K562 (cell line): Measurements from ENCODE around the gene OLR1.

Experiments used
- EWSR1 ChIP-seq: fragments of 450-650 bp; IDR thresholded peaks from 2 replicates; pipeline ENCODE4 v1.6.1; 2018; ENCODE audit warnings: borderline replicate concordance, mild to moderate bottlenecking, low read depth, moderate library complexity; ENCODE audit not compliant: partially characterized antibody
- NCOA4 ChIP-seq: fragments of 450-650 bp; IDR thresholded peaks from 2 replicates; pipeline ENCODE4 v1.6.1; 2018; ENCODE audit warnings: mild to moderate bottlenecking; ENCODE audit not compliant: partially characterized antibody
- POLR2AphosphoS5 ChIP-seq: IDR thresholded peaks from 2 replicates; pipeline ENCODE4 v1.6.1; 2011; ENCODE audit warnings: mild to moderate bottlenecking, low read depth, low read length, moderate library complexity; ENCODE audit not compliant: control insufficient read depth, insufficient read depth
- TF ChIP-seq, protein P1 (sequence below): sonication (generic); formaldehyde crosslinking; IDR thresholded peaks from 2 replicates; pipeline ENCODE4 v1.9.0; 2022; ENCODE audit warnings: mild to moderate bottlenecking, missing genetic modification reagents
- TF ChIP-seq, protein P2 (sequence below), 2 experiments: fragments of 450-650 bp; formaldehyde crosslinking in 1 of 2; IDR thresholded peaks; 2 replicates each; pipeline versions ENCODE4 v1.4.0 to v1.6.1; 2014 to 2020; ENCODE audit warnings: mild to moderate bottlenecking in 2 of 2, borderline replicate concordance in 1 of 2, low read depth in 1 of 2

DNA sequence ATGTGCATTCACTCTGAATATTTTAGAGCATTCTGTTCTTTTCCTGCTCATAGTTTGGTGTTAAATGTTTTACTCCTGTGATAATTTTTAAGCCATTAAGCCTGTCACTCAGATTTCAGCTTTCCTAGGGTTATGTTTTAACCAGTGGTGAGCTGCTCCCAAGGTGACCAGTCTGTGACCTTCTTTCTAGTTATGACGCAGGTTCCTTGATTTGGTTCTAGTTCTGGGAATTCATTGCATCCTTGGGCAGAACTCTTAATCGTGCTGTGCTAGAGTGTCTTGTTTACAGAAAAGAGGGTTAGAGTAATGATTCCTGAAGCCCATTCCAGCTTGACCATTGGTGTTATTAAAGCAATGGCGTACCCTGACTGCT lies 42.9 kb upstream of the OLR1 start:
- TF ChIP-seq POLR2AphosphoS5: no peak
- no peak for TF ChIP-seq EWSR1
- TF ChIP-seq NCOA4: no peak
- TF ChIP-seq, protein P1, sequence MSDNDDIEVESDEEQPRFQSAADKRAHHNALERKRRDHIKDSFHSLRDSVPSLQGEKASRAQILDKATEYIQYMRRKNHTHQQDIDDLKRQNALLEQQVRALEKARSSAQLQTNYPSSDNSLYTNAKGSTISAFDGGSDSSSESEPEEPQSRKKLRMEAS (CRISPR knock-in tag): no peak
- TF ChIP-seq, protein P2, sequence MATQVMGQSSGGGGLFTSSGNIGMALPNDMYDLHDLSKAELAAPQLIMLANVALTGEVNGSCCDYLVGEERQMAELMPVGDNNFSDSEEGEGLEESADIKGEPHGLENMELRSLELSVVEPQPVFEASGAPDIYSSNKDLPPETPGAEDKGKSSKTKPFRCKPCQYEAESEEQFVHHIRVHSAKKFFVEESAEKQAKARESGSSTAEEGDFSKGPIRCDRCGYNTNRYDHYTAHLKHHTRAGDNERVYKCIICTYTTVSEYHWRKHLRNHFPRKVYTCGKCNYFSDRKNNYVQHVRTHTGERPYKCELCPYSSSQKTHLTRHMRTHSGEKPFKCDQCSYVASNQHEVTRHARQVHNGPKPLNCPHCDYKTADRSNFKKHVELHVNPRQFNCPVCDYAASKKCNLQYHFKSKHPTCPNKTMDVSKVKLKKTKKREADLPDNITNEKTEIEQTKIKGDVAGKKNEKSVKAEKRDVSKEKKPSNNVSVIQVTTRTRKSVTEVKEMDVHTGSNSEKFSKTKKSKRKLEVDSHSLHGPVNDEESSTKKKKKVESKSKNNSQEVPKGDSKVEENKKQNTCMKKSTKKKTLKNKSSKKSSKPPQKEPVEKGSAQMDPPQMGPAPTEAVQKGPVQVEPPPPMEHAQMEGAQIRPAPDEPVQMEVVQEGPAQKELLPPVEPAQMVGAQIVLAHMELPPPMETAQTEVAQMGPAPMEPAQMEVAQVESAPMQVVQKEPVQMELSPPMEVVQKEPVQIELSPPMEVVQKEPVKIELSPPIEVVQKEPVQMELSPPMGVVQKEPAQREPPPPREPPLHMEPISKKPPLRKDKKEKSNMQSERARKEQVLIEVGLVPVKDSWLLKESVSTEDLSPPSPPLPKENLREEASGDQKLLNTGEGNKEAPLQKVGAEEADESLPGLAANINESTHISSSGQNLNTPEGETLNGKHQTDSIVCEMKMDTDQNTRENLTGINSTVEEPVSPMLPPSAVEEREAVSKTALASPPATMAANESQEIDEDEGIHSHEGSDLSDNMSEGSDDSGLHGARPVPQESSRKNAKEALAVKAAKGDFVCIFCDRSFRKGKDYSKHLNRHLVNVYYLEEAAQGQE (IDR thresholded peaks at IDR 0.05; ENCODE audit: borderline replicate concordance): no peak
- TF ChIP-seq, protein P2 (CRISPR knock-in tag; IDR thresholded peaks at IDR 0.05; ENCODE audit: low read depth): no peak
